HG03097 (cell line): Measurements from ENCODE around the gene GNB5.
"Not testable (repeated sequence)": the region's sequence is repeated elsewhere in the genome, so short reads cannot be mapped to it uniquely, and the experiment has no call there.

Source experiments
- ATAC-seq: cut with Tn5 transposase; IDR thresholded peaks from one replicate; pipeline ENCODE4 v1.9.1; 2021; ENCODE audit not compliant: unreplicated experiment, low FRiP score

The GNB5 gene

GRCh38 chr15:52191207-52191606 lies at the start of gene GNB5:
Gene GNB5, minus strand, starts transcription at chr15:52191392. Its CDS starts 6,716 bp downstream, at chr15:52184676.
- ATAC-seq = no peak

DNA sequence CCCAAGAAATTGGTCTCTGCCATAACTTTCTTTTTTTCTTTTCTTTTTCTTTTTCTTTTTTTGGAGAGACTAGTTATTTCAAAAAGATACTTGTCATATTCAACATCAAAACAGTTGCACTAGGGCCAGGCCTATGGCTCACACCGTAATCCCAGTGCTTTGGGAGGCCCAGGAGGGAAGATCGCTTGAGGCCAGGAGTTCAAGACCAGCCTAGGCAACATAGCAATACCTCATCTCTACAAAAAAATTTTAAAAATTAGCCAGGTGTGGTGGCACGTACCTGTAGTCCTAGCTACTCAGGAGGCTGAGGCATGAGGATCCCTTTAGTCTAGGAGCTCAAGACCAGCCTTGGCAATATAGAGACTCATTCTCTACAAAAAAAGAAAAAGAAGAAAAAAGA lies 49.0 kb upstream of the GNB5 start:
- ATAC-seq = no peak

GRCh38 chr15:52238989-52239525 lies 47.9 kb upstream of the GNB5 start:
- not testable (repeated sequence) for ATAC-seq

DNA sequence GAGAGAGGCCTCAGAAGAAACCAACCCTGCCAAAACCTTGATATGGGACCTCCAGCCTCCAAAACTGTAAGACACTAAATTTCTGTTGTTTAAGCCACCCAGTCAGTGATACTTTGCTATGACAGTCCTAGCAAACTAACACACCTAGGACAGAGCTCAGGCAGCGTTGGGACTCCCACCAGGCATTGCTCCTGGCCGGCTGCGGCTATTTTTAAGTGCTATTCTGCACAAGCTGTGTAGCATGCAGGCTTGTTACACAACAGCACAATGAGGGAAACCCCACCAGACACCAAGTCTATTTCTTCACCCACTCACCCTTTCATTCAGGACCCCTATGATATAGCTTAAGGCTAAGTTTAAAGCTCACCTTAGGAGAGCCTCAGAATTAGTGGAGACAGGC lies 47.0 kb upstream of the GNB5 start:
- no peak for ATAC-seq

DNA sequence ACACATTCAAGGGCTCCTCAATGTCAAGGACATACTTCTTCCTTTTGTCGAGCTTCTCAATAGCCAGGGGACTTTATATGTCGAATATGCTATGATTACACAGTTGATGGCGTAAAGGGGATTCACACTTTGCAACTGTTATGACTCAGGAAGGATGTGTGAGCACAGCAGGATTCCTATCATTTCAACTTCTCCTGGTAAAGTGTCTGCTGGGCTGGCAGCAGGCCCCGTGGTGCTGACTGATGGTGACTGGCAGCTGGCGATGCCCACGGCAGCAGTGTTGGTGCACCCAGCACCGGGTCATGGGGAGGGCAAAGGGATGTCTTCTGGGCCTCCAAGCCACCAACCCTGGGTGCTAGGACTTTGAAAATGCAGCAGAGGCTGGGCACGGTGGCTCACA lies 44.8 kb upstream of the GNB5 start:
- ATAC-seq = no peak

GRCh38 chr15:52234596-52235541 lies 43.7 kb upstream of the GNB5 start:
- ATAC-seq = no peak

- no peak for ATAC-seq
These were observed 42.2 kb upstream of the GNB5 start for GRCh38 chr15:52233405-52233804.

GRCh38 chr15:52232327-52232726 lies 41.1 kb upstream of the GNB5 start:
- no peak for ATAC-seq

GRCh38 chr15:52230073-52230472 lies 38.9 kb upstream of the GNB5 start:
- ATAC-seq = no peak

DNA sequence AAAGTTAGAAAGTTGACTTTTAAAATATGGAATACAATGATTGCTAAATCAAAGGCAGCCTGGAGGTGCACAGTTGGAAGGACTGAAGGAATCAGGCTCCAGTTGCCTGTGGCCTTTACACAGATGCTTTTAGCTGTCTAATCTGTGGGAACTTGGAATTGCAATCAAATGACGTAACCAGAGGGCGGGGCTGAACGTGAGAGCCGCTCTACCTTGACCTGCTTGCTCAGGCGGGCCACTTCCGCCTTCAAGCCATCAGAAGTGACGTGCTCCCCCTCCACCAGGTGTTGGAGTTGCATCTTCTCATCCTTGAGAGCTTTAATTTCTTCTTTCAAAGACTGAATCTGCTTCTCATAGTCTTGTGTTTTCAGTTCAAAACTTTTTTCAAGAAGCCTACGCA lies 37.7 kb upstream of the GNB5 start:
- no peak for ATAC-seq

DNA sequence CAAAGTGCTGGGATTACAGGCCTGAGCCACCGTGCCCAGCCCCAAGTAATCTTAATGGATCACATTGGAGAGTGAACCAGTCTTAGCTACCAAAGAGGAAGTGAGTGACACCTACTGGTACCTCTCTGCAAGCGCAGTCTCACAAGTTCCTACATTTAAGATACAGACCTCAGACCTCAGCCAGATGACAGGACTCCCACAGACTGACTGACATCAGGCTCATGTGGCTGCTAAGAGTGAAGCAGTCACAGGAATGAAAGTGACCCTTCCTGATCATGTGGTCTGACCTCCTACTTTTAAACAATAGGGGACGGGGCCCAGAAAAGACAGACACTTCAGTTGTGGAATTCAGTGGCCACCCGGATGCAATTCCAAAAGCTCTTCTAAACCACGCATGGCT lies 36.3 kb upstream of the GNB5 start:
- peak; percentile 76 for ATAC-seq

DNA sequence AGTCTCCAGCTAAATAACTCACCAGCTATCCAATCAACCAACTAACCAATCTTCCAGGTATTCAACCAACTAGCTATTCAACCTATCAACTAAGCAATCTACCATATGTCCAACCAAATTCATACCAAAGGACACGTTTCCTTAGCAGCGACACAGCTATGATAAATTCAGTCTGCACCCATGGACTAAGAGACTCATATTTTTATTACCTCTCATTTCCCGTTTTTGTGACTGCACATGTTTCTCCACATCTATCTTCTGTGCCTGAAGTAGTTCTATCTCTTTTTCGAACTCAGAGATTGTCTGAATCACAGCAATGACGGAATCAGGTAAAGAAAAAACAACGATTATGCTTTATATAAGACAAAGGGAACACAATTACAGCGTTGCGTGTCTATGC lies 34.0 kb upstream of the GNB5 start:
- no peak for ATAC-seq

GRCh38 chr15:52224211-52224610 lies 33.0 kb upstream of the GNB5 start:
- no peak for ATAC-seq

DNA sequence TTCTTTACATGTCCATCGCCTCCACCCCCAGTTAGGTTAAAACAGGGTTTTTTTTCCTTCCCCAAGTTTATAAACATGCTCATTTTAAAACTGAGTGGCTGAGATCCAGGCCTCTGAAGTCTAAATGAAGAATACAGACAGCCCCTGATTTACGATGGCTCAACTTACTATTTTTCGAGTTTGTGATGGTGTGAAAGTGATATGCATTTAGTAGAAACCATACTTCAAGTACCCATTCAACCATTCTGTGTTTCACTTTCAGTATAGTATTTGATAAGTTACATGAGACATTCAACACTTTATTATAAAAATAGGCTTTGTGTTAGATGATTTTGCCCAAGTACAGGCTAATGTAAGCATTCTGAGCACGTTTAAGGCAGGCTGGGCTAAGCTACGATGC lies 30.5 kb upstream of the GNB5 start:
- ATAC-seq = peak; percentile 74

GRCh38 chr15:52220937-52221660 lies 29.9 kb upstream of the GNB5 start:
- ATAC-seq = peak; percentile 24

DNA sequence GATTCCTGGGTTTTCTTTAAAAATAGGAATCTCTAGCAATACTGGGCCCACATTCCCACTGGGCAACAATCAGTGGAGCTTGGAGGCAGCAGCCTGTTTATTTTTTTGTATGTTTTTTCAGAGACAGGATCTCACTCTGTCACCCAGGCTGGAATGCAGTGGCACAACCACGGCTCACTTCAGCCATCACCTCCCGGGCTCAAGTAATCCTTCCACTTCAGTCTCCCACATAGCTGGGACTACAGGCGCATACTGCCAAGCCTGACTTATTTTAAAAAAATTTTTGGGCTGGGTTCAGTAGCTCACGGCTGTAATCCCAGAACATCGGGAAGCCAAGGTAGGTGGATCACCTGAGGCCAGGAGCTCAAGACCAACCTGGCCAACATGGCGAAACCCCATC lies 29.1 kb upstream of the GNB5 start:
- ATAC-seq = no peak

DNA sequence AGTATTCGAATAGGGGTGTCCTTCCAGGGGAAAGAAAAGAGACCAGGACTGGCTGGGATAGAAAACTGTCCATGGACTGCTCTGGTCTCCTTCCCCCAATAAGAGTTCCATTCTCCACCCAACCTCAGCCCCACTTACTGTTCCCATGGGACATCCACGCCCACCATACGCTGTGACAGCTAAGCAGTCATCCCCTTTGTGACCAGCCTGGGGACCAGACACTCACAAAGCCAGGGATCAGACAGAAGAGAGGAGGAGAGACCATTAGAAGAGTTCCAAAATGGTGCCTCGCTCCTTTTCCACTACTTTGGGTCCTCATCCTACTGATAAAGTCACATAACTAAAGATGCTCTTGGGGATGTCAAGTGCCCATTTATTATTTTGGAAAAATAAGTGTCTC lies 27.6 kb upstream of the GNB5 start:
- ATAC-seq = no peak

DNA sequence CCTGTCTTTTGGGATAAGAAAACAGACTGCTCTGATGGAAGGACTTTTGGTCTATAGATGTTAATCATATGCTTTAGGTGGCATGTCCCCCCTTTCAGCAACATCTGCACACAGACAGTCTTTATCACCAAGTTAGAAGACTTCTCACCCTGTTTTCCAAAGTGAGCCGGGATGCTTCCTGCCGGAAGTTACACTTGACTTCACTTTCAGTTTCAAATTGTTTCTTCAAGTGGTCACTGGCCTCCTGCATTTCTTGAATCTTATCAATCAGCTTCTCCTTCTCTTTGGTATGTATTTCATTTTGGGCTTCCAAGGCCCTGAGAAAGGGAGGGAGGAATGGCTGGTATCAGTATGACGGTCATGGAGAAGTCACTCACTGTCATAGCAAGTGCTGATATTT lies 27.2 kb upstream of the GNB5 start:
- no peak for ATAC-seq

- ATAC-seq = no peak
These were observed 26.0 kb upstream of the GNB5 start for GRCh38 chr15:52217186-52217585.

GRCh38 chr15:52214553-52214952 lies 23.4 kb upstream of the GNB5 start:
- no peak for ATAC-seq

GRCh38 chr15:52213206-52213605 lies 22.0 kb upstream of the GNB5 start:
- ATAC-seq = no peak
